Measurements from ENCODE around the gene C1orf94.

C1orf94 gene

GRCh38 chr1:34263406-34263805 lies 86.7 kb downstream of the C1orf94 start:
- DNase-seq, result no peak

GRCh38 chr1:34265396-34265795 lies 88.7 kb downstream of the C1orf94 start:
- no peak for DNase-seq

- DNase-seq, result no peak
These were observed 89.6 kb downstream of the C1orf94 start for GRCh38 chr1:34266127-34266951.

GRCh38 chr1:34267326-34267725 lies 90.6 kb downstream of the C1orf94 start:
- no peak for DNase-seq

- no peak for DNase-seq
These were observed 91.7 kb downstream of the C1orf94 start for GRCh38 chr1:34268311-34268954.

All from CD4-positive, alpha-beta T cell treated with Interleukin-4 for 4 hours (primary cell).